ENCODE data around the gene TMEM131. TPM values are rescaled to one million over a fixed set of nuclear protein-coding genes. Genes with fewer than 3 reads are reported as not detected.

TMEM131 gene
- total RNA-seq, 1 donor from 2014 or later, result 20.0 TPM

DNA sequence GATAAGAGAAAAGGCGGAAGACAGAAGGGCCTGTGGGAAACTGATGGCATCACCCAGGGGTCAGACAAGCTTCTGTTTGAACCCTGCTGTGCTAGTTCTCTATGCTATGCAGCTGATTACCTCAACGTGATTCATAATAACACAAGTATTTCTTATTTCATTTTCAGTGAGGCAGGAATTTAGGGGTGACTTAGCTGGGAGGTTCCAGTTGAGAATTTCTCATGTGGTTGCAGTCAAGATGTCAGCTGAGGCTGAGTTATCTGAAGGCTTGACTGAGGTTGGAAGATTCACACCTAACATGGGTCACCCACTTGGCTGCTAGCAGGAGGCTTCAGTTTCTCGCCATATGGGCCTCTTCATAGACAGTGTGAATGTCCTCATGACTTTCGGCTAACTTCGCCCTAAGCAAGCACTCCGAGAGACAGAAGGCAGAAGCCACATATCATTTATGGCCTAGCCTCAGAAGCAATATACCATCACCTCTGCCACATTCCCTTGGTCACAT, 34.0 kb upstream of the TMEM131 start:
- no peaks in the 10 kb centered on the region for H3K4me1 ChIP-seq
- no peak for DNase-seq (ENCODE audit: low spot score in 2 of 2)
- intact Hi-C loops (cut with DNase I), result no loop called here
- H3K27ac ChIP-seq, result no peak overlapping the region
- H3K36me3 ChIP-seq, result no peaks in the 10 kb centered on the region
- TF ChIP-seq, protein P1, sequence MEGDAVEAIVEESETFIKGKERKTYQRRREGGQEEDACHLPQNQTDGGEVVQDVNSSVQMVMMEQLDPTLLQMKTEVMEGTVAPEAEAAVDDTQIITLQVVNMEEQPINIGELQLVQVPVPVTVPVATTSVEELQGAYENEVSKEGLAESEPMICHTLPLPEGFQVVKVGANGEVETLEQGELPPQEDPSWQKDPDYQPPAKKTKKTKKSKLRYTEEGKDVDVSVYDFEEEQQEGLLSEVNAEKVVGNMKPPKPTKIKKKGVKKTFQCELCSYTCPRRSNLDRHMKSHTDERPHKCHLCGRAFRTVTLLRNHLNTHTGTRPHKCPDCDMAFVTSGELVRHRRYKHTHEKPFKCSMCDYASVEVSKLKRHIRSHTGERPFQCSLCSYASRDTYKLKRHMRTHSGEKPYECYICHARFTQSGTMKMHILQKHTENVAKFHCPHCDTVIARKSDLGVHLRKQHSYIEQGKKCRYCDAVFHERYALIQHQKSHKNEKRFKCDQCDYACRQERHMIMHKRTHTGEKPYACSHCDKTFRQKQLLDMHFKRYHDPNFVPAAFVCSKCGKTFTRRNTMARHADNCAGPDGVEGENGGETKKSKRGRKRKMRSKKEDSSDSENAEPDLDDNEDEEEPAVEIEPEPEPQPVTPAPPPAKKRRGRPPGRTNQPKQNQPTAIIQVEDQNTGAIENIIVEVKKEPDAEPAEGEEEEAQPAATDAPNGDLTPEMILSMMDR (IDR thresholded peaks at IDR 0.05), result no peak
- H3K27me3 ChIP-seq, result no peaks in the 10 kb centered on the region
- no peaks in the 10 kb centered on the region for H3K9me3 ChIP-seq
- no peak overlapping the region for H3K4me3 ChIP-seq

DNA sequence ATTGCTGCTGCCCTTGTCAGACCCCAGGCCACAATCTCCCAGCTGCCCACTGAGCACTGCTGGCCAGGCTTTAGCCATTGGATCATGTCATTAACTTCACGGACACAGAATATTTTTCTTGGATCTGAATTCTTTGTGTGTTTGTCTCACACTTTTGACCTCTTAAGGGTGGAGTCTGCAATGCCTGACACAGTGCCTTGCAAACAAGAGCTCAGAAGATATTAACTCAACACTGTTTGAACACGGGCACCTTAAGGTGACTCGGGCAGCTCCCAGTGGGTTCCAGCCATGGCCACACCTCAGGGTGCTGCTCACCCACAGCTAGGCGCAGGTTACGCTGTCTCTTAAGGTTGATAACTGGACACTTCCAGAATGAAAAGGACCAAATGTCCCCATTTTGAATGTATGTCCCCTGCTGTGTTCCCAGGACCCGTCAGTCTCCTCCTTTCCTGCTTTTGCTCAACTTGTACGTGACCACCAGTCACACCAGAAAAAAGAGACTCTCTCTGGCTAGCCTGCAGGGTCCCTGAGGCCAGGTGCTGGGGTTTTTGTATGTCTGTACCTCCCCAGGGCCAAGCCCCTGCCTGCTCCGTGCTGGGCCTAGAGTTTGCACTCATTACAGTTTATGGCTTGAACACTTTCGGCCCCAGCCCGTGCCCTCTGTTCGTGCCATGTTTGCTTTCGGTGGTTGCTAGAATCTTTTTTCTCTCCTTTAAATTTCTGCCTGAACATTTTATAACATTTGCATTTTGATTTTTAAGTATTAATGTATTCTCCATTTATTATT, 33.4 kb upstream of the TMEM131 start:
- intact Hi-C loops (cut with DNase I), result no loop called here
- H3K4me3 ChIP-seq, result no peak overlapping the region
- H3K4me1 ChIP-seq, result no peaks in the 10 kb centered on the region
- no peaks in the 10 kb centered on the region for H3K36me3 ChIP-seq
- no peak overlapping the region for H3K27ac ChIP-seq
- H3K9me3 ChIP-seq, result no peaks in the 10 kb centered on the region
- H3K27me3 ChIP-seq, result no peaks in the 10 kb centered on the region
- TF ChIP-seq, protein P1 (IDR thresholded peaks at IDR 0.05), result no peak
- no peak for DNase-seq (ENCODE audit: low spot score in 2 of 2)

DNA sequence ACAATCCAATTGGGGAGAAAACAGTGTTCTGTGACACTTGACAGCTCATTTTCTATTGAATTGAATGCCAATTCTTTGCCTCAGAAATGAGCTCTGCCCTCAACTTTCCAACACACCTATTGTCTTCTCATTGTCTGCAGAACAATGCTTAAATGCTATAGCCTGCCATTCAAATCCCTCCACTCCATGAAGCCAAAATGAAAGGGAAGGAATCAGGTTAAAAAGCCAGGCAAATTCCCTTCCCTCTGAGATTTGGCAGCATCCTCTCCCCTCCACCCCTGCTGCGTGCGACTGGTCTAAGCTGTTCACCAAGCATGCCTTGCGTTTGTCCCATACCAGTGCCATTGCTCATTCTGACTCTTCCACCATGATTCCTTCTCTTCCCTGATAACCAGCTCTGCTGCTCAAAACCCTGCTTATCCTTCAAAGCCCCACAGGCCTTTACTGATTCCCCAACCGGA, 32.4 kb upstream of the TMEM131 start:
- no peak overlapping the region for H3K27ac ChIP-seq
- no peaks in the 10 kb centered on the region for H3K4me1 ChIP-seq
- no peak for DNase-seq (ENCODE audit: low spot score in 2 of 2)
- H3K4me3 ChIP-seq, result no peak overlapping the region
- TF ChIP-seq, protein P1 (IDR thresholded peaks at IDR 0.05), result no peak
- intact Hi-C loops (cut with DNase I), result no loop called here
- H3K9me3 ChIP-seq, result no peaks in the 10 kb centered on the region
- H3K36me3 ChIP-seq, result no peaks in the 10 kb centered on the region
- no peaks in the 10 kb centered on the region for H3K27me3 ChIP-seq

DNA sequence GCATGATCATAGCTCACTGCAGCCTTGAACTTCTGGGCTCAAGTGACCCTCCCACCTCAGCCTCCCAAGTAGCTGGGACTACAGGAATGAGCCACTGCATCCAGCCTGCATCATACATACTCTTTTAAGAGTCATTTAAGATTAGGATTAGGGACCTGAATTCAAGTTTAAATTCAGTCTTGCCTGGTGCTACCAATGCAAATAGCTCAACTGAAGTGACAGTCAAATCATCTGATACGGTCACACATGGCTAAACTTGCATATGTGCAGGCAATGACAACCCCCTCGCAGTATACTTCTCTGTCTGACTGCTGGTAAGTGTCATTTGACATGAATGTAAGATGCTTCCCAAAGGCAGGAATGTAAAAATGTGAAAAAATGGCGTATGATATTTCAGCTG, 31.8 kb upstream of the TMEM131 start:
- no peaks in the 10 kb centered on the region for H3K4me1 ChIP-seq
- TF ChIP-seq, protein P1 (IDR thresholded peaks at IDR 0.05), result no peak
- intact Hi-C loops (cut with DNase I), result no loop called here
- no peaks in the 10 kb centered on the region for H3K9me3 ChIP-seq
- H3K27ac ChIP-seq, result no peak overlapping the region
- H3K27me3 ChIP-seq, result no peaks in the 10 kb centered on the region
- no peak overlapping the region for H3K4me3 ChIP-seq
- DNase-seq (ENCODE audit: low spot score in 2 of 2), result no peak
- H3K36me3 ChIP-seq, result no peaks in the 10 kb centered on the region

DNA sequence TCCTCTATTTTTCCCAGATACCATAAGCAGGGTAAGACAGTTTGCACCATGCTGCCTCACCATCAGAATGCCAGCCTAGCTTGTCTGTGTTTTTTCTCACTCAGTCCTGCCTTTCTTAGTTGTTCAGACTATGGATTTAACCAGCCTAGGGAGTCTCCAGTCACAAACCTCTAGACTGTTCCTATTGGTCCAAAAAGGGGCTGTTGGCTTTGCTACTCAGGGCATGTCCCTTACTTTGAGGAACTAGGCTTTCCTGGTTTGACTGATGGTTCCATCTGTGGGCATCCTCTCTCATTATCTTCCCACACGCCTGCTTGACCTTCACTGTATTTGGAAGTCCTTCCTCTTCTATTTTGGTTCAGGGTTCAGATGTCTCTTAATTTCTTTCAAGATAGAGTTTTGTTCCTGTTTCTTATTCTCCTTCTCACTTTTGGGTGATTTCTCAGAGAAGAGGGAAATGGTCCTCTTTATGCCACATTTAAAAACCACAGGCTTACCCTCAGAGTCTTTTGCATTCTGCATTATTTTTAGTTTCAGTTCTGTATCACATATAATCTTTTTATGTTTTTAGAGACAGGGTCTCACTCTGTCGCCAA, 31.3 kb upstream of the TMEM131 start:
- Histone ChIP-seq H3K9me3 (no peaks in the 10 kb centered on the region), H3K4me1 (no peaks in the 10 kb centered on the region), H3K4me3 (no peak overlapping the region), H3K27me3 (no peaks in the 10 kb centered on the region), H3K36me3 (no peaks in the 10 kb centered on the region), H3K27ac (no peak overlapping the region)
- TF ChIP-seq, protein P1 (IDR thresholded peaks at IDR 0.05), result no peak
- no peak for DNase-seq (ENCODE audit: low spot score in 2 of 2)
- intact Hi-C loops (cut with DNase I), result no loop called here

All from ascending aorta (tissue), 2 donors.